Left kidney (tissue), 8 donors: ENCODE data around the gene COQ9. TPM values are rescaled to one million over a fixed set of nuclear protein-coding genes. Genes with fewer than 3 reads are reported as not detected.
A peak's percentile ranks its signal among the peaks of the same experiment; 100 is the strongest.
"Not testable (repeated sequence)": the region's sequence is repeated elsewhere in the genome, so short reads cannot be mapped to it uniquely, and the experiment has no call there.

ENCODE experiments used
- DNase-seq: peaks from one replicate; pipeline ENCODE4 v3.0.0-alpha.2; 2013
- long read RNA-seq, 8 donors: transcript quantifications; one replicate each; lab custom pipeline, GENCODE V29; 2026
- polyA plus RNA-seq: library from polyadenylated mRNA; unstranded; fragments of 120-200 nt; gene quantifications from one replicate; pipeline ENCODE4 v1.2.1, GENCODE V29; 2013; ENCODE audit not compliant: insufficient read length

Gene COQ9
- 106 TPM for polyA plus RNA-seq
- long read RNA-seq, donor 1, transcript COQ9-216 (4 exons, 1,118 nt), result minor isoform, 8 of 58 reads
- long read RNA-seq, donor 1, transcript COQ9-201 (9 exons, 1,677 nt), result major isoform, 36 of 58 reads
- long read RNA-seq, donor 1, transcript COQ9-203 (4 exons, 1,039 nt), result minor isoform, 5 of 58 reads
- long read RNA-seq, donor 1, partial matches to known transcripts, result 5 of 58 reads
- long read RNA-seq, donor 1, other reads (novel, unspliced or antisense), result 0 of 58 reads
- long read RNA-seq, donor 2, transcript COQ9-201 (9 exons, 1,677 nt), result major isoform, 29 of 50 reads
- long read RNA-seq, donor 2, transcript COQ9-216 (4 exons, 1,118 nt), result minor isoform, 5 of 50 reads
- long read RNA-seq, donor 2, partial matches to known transcripts, result 13 of 50 reads
- long read RNA-seq, donor 2, other reads (novel, unspliced or antisense), result 0 of 50 reads
- long read RNA-seq, donor 3, transcript COQ9-216 (4 exons, 1,118 nt), result minor isoform, 7 of 49 reads
- long read RNA-seq, donor 3, transcript COQ9-201 (9 exons, 1,677 nt), result major isoform, 23 of 49 reads
- long read RNA-seq, donor 3, transcript COQ9-203 (4 exons, 1,039 nt), result minor isoform, 5 of 49 reads
- long read RNA-seq, donor 3, partial matches to known transcripts, result 13 of 49 reads
- long read RNA-seq, donor 3, other reads (novel, unspliced or antisense), result 0 of 49 reads
- long read RNA-seq, donor 4, partial matches to known transcripts, result 8 of 11 reads
- long read RNA-seq, donor 4, other reads (novel, unspliced or antisense), result 0 of 11 reads
- long read RNA-seq, donor 5, transcript COQ9-201 (9 exons, 1,677 nt), result major isoform, 66 of 102 reads
- long read RNA-seq, donor 5, partial matches to known transcripts, result 15 of 102 reads
- long read RNA-seq, donor 5, other reads (novel, unspliced or antisense), result 11 of 102 reads
- long read RNA-seq, donor 6, transcript COQ9-201 (9 exons, 1,677 nt), result major isoform, 26 of 55 reads
- long read RNA-seq, donor 6, partial matches to known transcripts, result 16 of 55 reads
- long read RNA-seq, donor 6, other reads (novel, unspliced or antisense), result 5 of 55 reads
- long read RNA-seq, donor 7, transcript COQ9-216 (4 exons, 1,118 nt), result minor isoform, 9 of 75 reads
- long read RNA-seq, donor 7, transcript COQ9-201 (9 exons, 1,677 nt), result major isoform, 46 of 75 reads
- long read RNA-seq, donor 7, transcript COQ9-215 (5 exons, 1,027 nt), result minor isoform, 6 of 75 reads
- long read RNA-seq, donor 7, transcript COQ9-203 (4 exons, 1,039 nt), result minor isoform, 7 of 75 reads
- long read RNA-seq, donor 7, partial matches to known transcripts, result 6 of 75 reads
- long read RNA-seq, donor 7, other reads (novel, unspliced or antisense), result 0 of 75 reads
- long read RNA-seq, donor 8, transcript COQ9-201 (9 exons, 1,677 nt), result major isoform, 14 of 25 reads
- long read RNA-seq, donor 8, partial matches to known transcripts, result 7 of 25 reads
- long read RNA-seq, donor 8, other reads (novel, unspliced or antisense), result 0 of 25 reads

- DNase-seq, result peak; percentile 94
Measured at GRCh38 chr16:57447186-57447962, at the start of gene COQ9, which contains the start of gene CIAPIN1. Gene COQ9, plus strand, starts transcription at chr16:57447479. Its CDS starts 27 bp downstream, at chr16:57447506. Gene CIAPIN1, minus strand, starts transcription at chr16:57447385. Its CDS starts 6,457 bp downstream, at chr16:57440928.

GRCh38 chr16:57397493-57397892, 49.8 kb upstream of the COQ9 start:
- DNase-seq, result not testable (repeated sequence)

- DNase-seq, result no peak
Measured at GRCh38 chr16:57401943-57402640, 45.2 kb upstream of the COQ9 start.

GRCh38 chr16:57403965-57404817, 43.1 kb upstream of the COQ9 start, which contains the start of gene CCL17:
Gene CCL17, plus strand, starts transcription at chr16:57404767. Its CDS starts 9,166 bp downstream, at chr16:57413933.
- DNase-seq, result no peak

- no peak for DNase-seq
Measured at GRCh38 chr16:57405097-57405496, 42.2 kb upstream of the COQ9 start.

GRCh38 chr16:57406881-57407280, 40.4 kb upstream of the COQ9 start:
- DNase-seq, result no peak

GRCh38 chr16:57407521-57408353, 39.5 kb upstream of the COQ9 start:
- DNase-seq, result no peak

- DNase-seq, result no peak
Measured at GRCh38 chr16:57409065-57409464, 38.2 kb upstream of the COQ9 start.

GRCh38 chr16:57409870-57410587, 37.2 kb upstream of the COQ9 start:
- no peak for DNase-seq

GRCh38 chr16:57411362-57411976, 35.8 kb upstream of the COQ9 start:
- no peak for DNase-seq

- no peak for DNase-seq
Measured at GRCh38 chr16:57412584-57412983, 34.7 kb upstream of the COQ9 start.

- no peak for DNase-seq
Measured at GRCh38 chr16:57413301-57413730, 34.0 kb upstream of the COQ9 start.

GRCh38 chr16:57413733-57414132, 33.5 kb upstream of the COQ9 start:
- no peak for DNase-seq

- no peak for DNase-seq
Measured at GRCh38 chr16:57416084-57416483, 31.2 kb upstream of the COQ9 start.

- no peak for DNase-seq
Measured at GRCh38 chr16:57419506-57419905, 27.8 kb upstream of the COQ9 start.

- DNase-seq, result peak; percentile 75
Measured at GRCh38 chr16:57422026-57422944, 25.0 kb upstream of the COQ9 start.
